Mucosa of rectum (tissue), 2 donors: ENCODE results near the gene ATP13A2.

Source experiments
- H3K27ac ChIP-seq, 2 donors: one replicate each; pipeline ENCODE4 v1.7.0; 2013; ENCODE audit warnings: inconsistent platforms in 2 of 2, low read depth in 2 of 2, low read length in 2 of 2
- H3K27me3 ChIP-seq, 2 donors: one replicate each; pipeline ENCODE4 v1.7.0; 2013; ENCODE audit warnings: low read length in 2 of 2; ENCODE audit not compliant: control insufficient read depth in 2 of 2, insufficient read depth in 2 of 2
- H3K36me3 ChIP-seq, 2 donors: one replicate each; pipeline ENCODE4 v1.7.0; 2013; ENCODE audit warnings: low read length in 2 of 2; ENCODE audit not compliant: control insufficient read depth in 2 of 2, insufficient read depth in 2 of 2
- H3K4me1 ChIP-seq, 2 donors: one replicate each; pipeline ENCODE4 v1.7.0; 2013; ENCODE audit warnings: low read length in 2 of 2, mild to moderate bottlenecking in 1 of 2; ENCODE audit not compliant: control insufficient read depth in 2 of 2, insufficient read depth in 2 of 2
- H3K4me3 ChIP-seq, 2 donors: one replicate each; pipeline ENCODE4 v1.7.0; 2013; ENCODE audit warnings: low read length in 2 of 2
- H3K9ac ChIP-seq, 2 donors: one replicate each; pipeline ENCODE4 v1.7.0; 2013; ENCODE audit warnings: low read length in 2 of 2, low read depth in 1 of 2, mild to moderate bottlenecking in 1 of 2
- H3K9me3 ChIP-seq, 2 donors: one replicate each; pipeline ENCODE4 v1.7.0; 2013; ENCODE audit warnings: low read length in 2 of 2; ENCODE audit not compliant: control insufficient read depth in 2 of 2
- donor health status: healthy.
- donor health status: Normal muscosa, but diverticular disease.

The ATP13A2 gene

GRCh38 chr1:17005365-17005740, 6.4 kb downstream of the ATP13A2 start:
- Histone ChIP-seq H3K9ac (no peak overlapping the region), H3K27me3 (no peaks in the 10 kb centered on the region), H3K9me3 (no peaks in the 10 kb centered on the region), H3K36me3 (peaks cover 23 to 28% of the 10 kb centered on the region in 2 donors), H3K4me3 (no peak overlapping the region), H3K27ac (no peak overlapping the region), H3K4me1 (peaks cover 6% of the 10 kb centered on the region in 2 donors)

GRCh38 chr1:17004466-17005364, 7.0 kb downstream of the ATP13A2 start:
- Histone ChIP-seq H3K9ac (no peak overlapping the region), H3K9me3 (no peaks in the 10 kb centered on the region), H3K4me1 (peaks cover 2% of the 10 kb centered on the region in 2 donors), H3K27ac (no peak overlapping the region), H3K4me3 (no peak overlapping the region), H3K27me3 (no peaks in the 10 kb centered on the region), H3K36me3 (peaks cover 23 to 28% of the 10 kb centered on the region in 2 donors)

GRCh38 chr1:17002524-17002902, 9.2 kb downstream of the ATP13A2 start:
- no peak overlapping the region for H3K4me3 ChIP-seq
- no peak overlapping the region for H3K27ac ChIP-seq
- no peaks in the 10 kb centered on the region for H3K27me3 ChIP-seq
- no peak overlapping the region for H3K9ac ChIP-seq
- H3K9me3 ChIP-seq: no peaks in the 10 kb centered on the region
- H3K4me1 ChIP-seq: no peaks in the 10 kb centered on the region
- H3K36me3 ChIP-seq: peaks cover 27 to 40% of the 10 kb centered on the region in 2 donors

DNA sequence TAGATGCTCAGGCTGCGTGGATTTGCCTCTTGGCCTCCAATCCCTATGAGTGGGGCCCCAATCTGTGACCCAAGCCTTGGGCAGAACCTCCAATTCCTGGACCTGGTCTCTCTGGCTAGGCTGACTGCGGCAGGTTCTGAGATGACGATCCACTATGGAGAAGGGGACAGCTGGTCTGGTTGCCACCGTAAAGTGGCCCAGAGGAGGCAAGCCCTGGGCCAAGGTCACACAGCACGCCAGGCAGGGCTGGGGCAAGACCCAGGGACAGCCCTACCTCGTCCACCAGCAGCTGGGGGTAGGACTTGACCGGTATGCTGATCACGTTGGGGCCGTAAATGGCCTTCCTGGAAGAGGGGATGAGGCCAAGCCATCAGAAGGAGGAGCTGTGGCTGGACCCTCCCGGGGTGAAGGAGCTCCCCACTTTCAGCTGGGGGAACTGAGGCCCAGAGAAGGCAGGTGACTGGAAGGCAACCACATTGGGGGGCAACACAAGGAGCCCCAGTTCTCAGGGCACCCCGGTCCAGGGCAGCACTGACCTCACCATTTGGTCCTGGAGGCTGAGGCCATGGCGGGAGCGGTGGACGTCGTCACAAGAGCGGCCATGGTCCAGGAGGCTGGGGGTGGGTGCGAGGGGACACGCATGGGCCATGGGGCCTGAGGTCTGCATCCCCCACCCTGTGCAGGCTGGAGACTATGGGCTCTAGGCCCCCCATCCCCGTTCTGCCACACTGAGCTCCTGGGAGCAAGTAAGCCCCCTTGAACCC, 9.8 kb downstream of the ATP13A2 start:
- Histone ChIP-seq H3K27ac (no peak overlapping the region), H3K36me3 (peaks cover 27 to 40% of the 10 kb centered on the region in 2 donors), H3K4me1 (no peaks in the 10 kb centered on the region), H3K4me3 (no peak overlapping the region), H3K9me3 (no peaks in the 10 kb centered on the region), H3K9ac (no peak overlapping the region), H3K27me3 (no peaks in the 10 kb centered on the region)

DNA sequence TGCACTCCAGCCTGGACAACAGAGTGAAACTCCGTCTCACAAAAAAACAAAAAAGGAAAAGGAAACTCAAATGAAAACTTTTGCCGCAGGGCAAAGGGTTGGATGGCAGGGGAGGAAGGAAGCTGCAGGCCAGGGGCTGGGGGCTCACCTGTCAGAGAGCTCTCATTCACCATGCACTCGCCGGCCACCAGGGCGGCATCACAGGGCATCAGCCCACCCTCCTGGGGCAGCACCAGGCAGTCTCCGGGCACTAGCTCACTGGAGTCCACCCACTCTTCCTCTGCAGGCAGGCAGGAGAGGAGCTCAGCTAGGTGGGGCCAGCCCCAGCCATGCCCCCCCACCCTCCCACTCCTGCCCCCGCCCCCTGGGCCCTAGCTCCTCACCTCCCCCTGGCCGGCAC, 11.9 kb downstream of the ATP13A2 start:
- peaks cover 30 to 39% of the 10 kb centered on the region in 2 donors for H3K36me3 ChIP-seq
- no peaks in the 10 kb centered on the region for H3K9me3 ChIP-seq
- no peak overlapping the region for H3K9ac ChIP-seq
- H3K4me1 ChIP-seq: no peaks in the 10 kb centered on the region
- no peak overlapping the region for H3K4me3 ChIP-seq
- no peak overlapping the region for H3K27ac ChIP-seq
- H3K27me3 ChIP-seq: no peaks in the 10 kb centered on the region

- Histone ChIP-seq H3K4me3 (no peak overlapping the region), H3K4me1 (no peaks in the 10 kb centered on the region), H3K27me3 (no peaks in the 10 kb centered on the region), H3K9me3 (no peaks in the 10 kb centered on the region), H3K36me3 (peaks cover 20 to 30% of the 10 kb centered on the region in 2 donors), H3K27ac (no peak overlapping the region), H3K9ac (no peak overlapping the region)
Observed at GRCh38 chr1:16998589-16998988, 13.1 kb downstream of the ATP13A2 start.

DNA sequence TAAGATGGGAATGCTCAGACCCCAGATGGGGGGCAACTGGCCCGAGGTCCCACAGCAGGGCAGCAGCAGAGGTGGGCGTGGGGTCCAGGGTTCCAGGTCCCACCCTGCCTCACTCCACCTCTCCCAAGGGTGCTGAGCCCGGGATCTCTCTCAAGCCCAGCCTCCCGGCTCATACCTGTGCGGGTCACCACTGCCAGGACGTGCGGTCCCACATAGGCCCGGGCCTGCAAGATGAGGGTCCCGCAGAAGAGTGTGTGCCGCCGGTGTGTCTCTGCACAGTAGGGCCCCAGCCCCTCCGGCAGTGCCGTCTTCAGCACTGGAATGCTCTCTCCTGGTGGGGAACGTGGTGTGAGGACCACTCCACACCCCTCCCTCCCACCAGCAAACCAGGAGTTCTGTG, 14.9 kb downstream of the ATP13A2 start:
- Histone ChIP-seq H3K4me1 (no peaks in the 10 kb centered on the region), H3K9ac (no peak overlapping the region), H3K36me3 (peaks cover 11 to 21% of the 10 kb centered on the region in 2 donors), H3K4me3 (no peak overlapping the region), H3K27me3 (no peaks in the 10 kb centered on the region), H3K27ac (no peak overlapping the region), H3K9me3 (no peaks in the 10 kb centered on the region)

GRCh38 chr1:16993521-16994038, 18.1 kb downstream of the ATP13A2 start:
- peaks cover 7 to 19% of the 10 kb centered on the region in 2 donors for H3K36me3 ChIP-seq
- H3K9me3 ChIP-seq: no peaks in the 10 kb centered on the region
- H3K27ac ChIP-seq: no peak overlapping the region

GRCh38 chr1:16992675-16993074, 19.1 kb downstream of the ATP13A2 start:
- H3K27ac ChIP-seq: no peak overlapping the region
- no peak overlapping the region for H3K4me3 ChIP-seq
- no peak overlapping the region for H3K9ac ChIP-seq
- no peaks in the 10 kb centered on the region for H3K27me3 ChIP-seq
- H3K36me3 ChIP-seq: peaks cover 12 to 16% of the 10 kb centered on the region in 2 donors
- no peaks in the 10 kb centered on the region for H3K9me3 ChIP-seq
- H3K4me1 ChIP-seq: no peaks in the 10 kb centered on the region

More at GRCh38 chr1:16993521-16994038, 18.1 kb downstream of the ATP13A2 start:
- Histone ChIP-seq H3K4me3 (no peak overlapping the region), H3K4me1 (no peaks in the 10 kb centered on the region), H3K9ac (no peak overlapping the region), H3K27me3 (no peaks in the 10 kb centered on the region)

DNA sequence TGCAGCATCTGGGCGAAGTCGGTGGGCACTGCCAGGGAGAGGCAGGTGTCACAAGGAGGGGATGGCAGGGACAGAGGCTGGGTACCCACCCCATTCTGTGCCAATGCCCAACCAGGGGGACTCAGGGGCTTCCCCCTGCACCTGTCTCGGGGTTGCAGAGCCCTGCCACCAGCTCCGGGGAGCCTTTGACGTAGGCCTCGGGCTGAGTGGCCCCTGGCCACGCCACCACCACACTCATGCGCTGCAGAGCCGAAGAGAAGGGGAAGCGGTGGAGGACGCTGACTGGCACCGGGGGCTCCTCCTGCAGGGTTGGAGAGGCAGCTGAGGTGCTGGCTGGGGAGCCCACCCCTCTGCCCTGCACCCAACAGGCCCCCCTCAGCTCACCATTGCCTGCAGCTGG, 19.6 kb downstream of the ATP13A2 start:
- Histone ChIP-seq H3K27ac (no peak overlapping the region), H3K36me3 (peaks cover 13 to 16% of the 10 kb centered on the region in 2 donors)

More for the DNA sequence above, 19.6 kb downstream of the ATP13A2 start:
- no peaks in the 10 kb centered on the region for H3K4me1 ChIP-seq
- H3K4me3 ChIP-seq: no peak overlapping the region
- no peak overlapping the region for H3K9ac ChIP-seq
- no peaks in the 10 kb centered on the region for H3K9me3 ChIP-seq
- H3K27me3 ChIP-seq: no peaks in the 10 kb centered on the region
